Activated CD4-positive, CD25-positive, alpha-beta regulatory T cell treated with anti-CD3 and anti-CD28 coated beads, Interleukin-2, amount 50 U/mL, for 72 hours (primary cell): Measurements from ENCODE around the gene ASPA.
"Not testable (repeated sequence)": the region's sequence is repeated elsewhere in the genome, so short reads cannot be mapped to it uniquely, and the experiment has no call there.

Experiments
- DNase-seq: peaks from one replicate; pipeline ENCODE4 v3.0.0; 2021

The ASPA gene

DNA sequence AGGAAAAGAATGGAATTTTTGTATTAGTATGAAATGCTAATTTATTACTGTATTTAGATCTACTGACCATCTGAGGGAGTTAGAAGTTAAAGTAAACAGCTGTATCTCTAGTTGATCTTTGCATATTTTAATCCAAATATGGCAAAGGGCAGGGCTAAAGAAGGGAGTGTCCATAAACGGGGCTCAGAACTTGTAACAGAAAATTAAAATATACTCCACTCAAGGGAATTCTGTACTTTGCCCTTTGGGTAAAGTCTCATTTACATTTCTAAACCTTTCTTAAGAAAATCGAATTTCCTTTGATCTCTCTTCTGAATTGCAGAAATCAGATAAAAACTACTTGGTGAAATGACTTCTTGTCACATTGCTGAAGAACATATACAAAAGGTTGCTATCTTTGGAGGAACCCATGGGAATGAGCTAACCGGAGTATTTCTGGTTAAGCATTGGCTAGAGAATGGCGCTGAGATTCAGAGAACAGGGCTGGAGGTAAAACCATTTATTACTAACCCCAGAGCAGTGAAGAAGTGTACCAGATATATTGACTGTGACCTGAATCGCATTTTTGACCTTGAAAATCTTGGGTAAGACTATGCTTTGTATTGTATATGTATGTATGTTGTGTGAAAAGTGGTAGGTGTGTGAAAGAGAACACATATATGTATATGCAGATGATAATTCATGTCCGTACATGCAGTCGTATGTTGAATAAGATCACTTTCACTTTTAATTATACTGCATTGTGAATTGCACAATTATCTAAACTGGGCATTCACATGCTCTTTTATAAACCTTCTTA is at the start of gene ASPA:
TSS of gene ASPA (plus strand) at position 186 of the 799 bp plus-strand sequence. CDS start at position 349, 163 bp downstream.
- DNase-seq = no peak

DNA sequence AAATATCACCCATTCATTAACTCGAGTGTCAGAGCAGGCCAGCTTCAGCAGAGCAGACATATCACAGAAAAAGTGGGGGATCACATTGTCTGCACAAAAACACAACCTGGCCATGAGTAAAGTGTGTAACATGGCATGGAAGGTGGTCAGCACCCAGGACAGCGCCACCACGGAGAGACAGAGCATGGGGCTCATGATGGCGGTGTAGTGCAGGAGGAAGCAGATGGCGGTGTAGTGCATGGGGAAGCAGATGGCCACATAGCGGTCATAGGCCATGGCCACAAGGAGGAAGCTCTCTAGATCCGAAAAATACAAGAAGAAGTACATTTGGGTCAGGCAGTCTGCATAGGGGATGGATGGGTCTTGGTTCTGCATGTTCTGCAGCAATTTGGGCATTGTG is 42.6 kb upstream of the ASPA start:
- not testable (repeated sequence) for DNase-seq

DNA sequence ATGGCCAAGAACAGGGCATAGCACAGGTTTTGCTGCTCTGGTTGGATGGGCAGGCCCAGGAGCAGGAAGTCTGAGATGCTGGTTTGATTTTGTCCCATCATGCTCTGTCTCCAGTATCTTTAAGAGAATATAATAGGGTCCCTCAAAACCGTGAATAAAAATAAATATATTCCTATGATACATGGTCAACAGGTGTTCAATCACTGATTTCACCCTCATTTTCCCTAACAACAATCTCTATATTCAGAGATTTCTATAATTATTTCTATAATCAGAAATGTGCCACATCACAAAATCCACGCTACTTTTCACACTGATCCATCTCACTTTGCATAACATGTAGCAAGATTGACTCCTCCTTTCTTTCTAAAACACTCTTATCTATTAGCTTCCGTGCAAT is 42.1 kb upstream of the ASPA start, which contains the start of gene OR1E2:
TSS of gene OR1E2 (minus strand) at position 101 of the 400 bp plus-strand sequence. CDS start at position 101, 0 bp downstream.
- no peak for DNase-seq

- no peak for DNase-seq
Observed at GRCh38 chr17:3438368-3438767, 37.4 kb upstream of the ASPA start.

- DNase-seq = no peak
Observed at GRCh38 chr17:3440451-3440850, 35.3 kb upstream of the ASPA start.

- DNase-seq = no peak
Observed at GRCh38 chr17:3447625-3448024, 28.2 kb upstream of the ASPA start.

- no peak for DNase-seq
Observed at GRCh38 chr17:3448059-3448665, 27.6 kb upstream of the ASPA start.

GRCh38 chr17:3466355-3466754 is 9.4 kb upstream of the ASPA start:
- DNase-seq = not testable (repeated sequence)

DNA sequence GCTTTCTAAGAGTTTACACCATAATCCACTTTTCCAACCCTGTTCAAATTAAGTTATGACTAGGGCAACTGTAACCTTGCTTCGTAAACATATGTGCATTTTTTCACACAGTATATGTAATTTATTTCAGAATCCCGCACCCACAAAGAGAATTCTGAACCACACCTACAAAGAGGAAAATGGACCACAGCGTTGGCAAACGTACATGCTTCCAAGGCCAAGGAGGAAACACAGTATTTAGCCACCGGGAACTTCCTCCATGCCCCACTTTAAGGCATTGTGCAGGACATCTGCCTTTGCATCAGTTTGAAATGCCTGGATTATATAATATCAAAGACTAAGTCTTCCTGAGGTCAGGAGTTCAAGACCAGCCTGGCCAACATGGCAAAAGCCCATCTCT is 6.3 kb upstream of the ASPA start:
- no peak for DNase-seq

GRCh38 chr17:3471599-3471998 is 4.2 kb upstream of the ASPA start, which contains the start of gene SPATA22:
Gene SPATA22 (minus strand): TSS chr17:3471819. CDS start chr17:3469325, 2,494 bp downstream.
- no peak for DNase-seq

- no peak for DNase-seq
Observed at GRCh38 chr17:3472137-3472536, 3.7 kb upstream of the ASPA start.

GRCh38 chr17:3474212-3474611 is 1.6 kb upstream of the ASPA start:
- DNase-seq = no peak

- DNase-seq = no peak
Observed at GRCh38 chr17:3475251-3475685, 529 bp upstream of the ASPA start.

DNA sequence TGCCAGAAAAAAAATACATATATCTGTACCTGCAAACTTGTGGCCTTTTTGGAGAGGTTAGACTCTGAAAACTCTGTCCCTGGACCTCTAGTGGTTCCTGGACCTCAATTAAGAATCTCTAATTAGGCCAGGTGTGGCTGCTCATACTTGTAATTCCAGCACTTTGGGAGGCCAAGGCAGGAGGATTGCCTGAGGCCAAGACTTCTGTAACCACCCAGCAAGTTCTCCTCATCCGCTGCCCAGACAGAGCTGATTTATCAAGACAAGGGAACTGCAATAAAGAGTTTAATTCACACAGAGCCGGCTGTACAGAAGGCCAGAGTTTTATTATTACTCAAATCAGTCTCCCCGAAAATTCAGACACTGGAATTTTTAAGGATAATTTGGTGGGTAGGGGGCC is 4.2 kb downstream of the ASPA start:
- DNase-seq = no peak

DNA sequence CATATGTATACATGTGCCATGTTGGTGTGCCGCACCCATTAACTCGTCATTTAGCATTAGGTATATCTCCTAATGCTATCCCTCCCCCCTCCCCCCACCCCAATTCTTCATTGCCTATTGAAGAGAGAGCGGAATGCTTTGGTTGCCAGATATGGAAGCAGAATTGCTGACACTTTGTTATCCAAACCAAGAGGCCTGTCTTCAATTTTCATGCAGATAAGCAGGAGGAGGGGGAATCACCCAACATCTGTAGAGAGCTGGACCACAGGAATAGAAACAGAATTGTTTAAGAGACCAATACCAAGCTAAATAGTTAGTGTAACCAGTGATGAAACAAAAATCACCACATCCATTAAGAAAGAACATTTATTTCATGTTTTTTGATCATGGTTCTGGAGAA is 7.1 kb downstream of the ASPA start:
- DNase-seq = no peak

- no peak for DNase-seq
Observed at GRCh38 chr17:3485481-3486068, 9.8 kb downstream of the ASPA start.

- no peak for DNase-seq
Observed at GRCh38 chr17:3497101-3497500, 21.3 kb downstream of the ASPA start.

- no peak for DNase-seq
Observed at GRCh38 chr17:3501344-3501743, 25.5 kb downstream of the ASPA start.

DNA sequence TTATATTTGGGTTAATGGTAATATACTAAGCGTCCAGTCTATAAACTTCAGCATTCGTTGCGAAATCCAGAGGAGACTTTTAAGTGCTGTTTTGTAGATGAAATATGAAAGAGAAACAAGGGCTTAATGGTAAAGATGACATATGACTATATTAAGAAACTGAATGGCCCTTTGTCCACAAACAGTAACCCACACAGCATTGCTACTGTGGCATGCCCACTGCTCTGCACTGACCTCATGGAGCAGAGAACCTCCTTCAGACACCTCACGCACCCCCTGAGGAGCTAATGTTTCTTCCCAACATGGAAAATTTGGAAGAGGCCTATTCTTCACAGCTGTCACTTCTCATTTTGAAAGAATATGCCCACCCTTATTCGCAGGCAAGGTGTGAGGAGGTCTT is 26.7 kb downstream of the ASPA start:
- no peak for DNase-seq

DNA sequence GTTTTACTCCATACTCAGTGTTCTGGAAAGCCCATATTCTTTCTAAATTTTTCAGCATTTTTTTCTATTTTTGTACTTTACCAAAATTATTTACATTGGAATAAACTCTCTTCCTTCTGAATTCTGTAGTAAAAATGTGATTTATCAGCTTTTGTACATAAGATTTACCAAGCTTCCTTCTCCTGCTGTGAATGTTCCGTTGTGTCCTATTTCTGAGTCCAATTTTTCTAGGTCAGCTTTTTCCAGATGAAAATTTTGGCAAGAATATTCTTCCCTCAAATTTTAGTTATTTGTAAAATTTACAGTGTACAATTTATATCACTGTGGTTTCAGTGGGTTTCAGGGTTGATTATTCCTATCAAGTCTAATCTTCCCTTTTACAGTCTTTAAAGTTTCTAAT is 27.5 kb downstream of the ASPA start:
- DNase-seq = no peak

GRCh38 chr17:3505008-3505407 is 29.2 kb downstream of the ASPA start:
- DNase-seq = no peak

DNA sequence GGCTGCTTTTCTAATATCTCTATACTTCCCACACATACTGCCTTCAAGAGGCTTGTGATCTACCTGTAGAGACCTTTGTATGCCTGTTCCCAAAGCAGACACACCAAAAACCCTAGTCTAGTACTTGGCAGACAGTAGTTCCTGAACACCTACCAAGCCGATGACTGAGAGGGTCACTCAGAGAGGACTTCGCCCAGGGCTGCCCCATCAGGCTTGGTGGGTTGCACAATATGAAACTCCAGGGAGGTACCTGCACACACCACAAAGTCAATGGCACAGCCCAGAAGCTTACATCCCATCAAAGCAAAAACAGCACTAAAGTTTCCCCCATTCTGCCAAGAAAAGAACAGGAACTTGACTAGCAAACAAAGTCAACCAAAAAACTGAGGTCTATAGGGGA is 30.3 kb downstream of the ASPA start:
- no peak for DNase-seq

GRCh38 chr17:3507071-3507470 is 31.3 kb downstream of the ASPA start:
- DNase-seq = no peak

DNA sequence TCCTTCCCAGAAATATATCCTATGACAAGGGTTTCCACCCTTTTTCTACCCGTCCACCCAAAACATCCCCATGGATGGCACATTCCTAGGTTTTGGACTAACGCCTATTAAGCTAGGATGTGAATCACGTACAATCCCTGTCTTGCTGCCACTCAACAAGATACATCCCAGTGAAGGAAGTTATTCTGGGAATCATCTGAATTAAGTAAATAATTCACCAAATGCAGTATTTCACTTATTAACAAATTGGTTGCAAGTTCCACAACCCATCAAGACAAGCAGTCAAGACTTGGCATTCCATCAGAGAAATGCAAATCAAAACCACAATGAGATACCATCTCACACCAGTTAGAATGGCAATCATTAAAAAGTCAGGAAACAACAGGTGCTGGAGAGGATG is 32.1 kb downstream of the ASPA start:
- DNase-seq = no peak
